SIG-M5 (cell line): ENCODE results near the gene NAXD.
"Not testable (repeated sequence)": the region's sequence is repeated elsewhere in the genome, so short reads cannot be mapped to it uniquely, and the experiment has no call there.

ENCODE experiments used
- DNase-seq: peaks from one replicate; lab custom pipeline; 2025; lab: John Stamatoyannopoulos, UW

Gene NAXD

GRCh38 chr13:110628952-110629701 lies 13.8 kb downstream of the NAXD start:
- DNase-seq, result no peak

GRCh38 chr13:110629735-110630134 lies 14.4 kb downstream of the NAXD start:
- DNase-seq, result no peak

- DNase-seq, result no peak
Measured at GRCh38 chr13:110630566-110631119, 15.3 kb downstream of the NAXD start.

- DNase-seq, result not testable (repeated sequence)
Measured at GRCh38 chr13:110632255-110632654, 16.9 kb downstream of the NAXD start.

GRCh38 chr13:110633776-110634175 lies 18.4 kb downstream of the NAXD start:
- DNase-seq, result no peak

- DNase-seq, result no peak
Measured at GRCh38 chr13:110634558-110634957, 19.2 kb downstream of the NAXD start.

- DNase-seq, result no peak
Measured at GRCh38 chr13:110635405-110636002, 20.2 kb downstream of the NAXD start.

- DNase-seq, result no peak
Measured at GRCh38 chr13:110636053-110636475, 20.7 kb downstream of the NAXD start.

GRCh38 chr13:110636701-110637201 lies 21.4 kb downstream of the NAXD start:
- no peak for DNase-seq

GRCh38 chr13:110637275-110637674 lies 21.9 kb downstream of the NAXD start:
- DNase-seq, result no peak

GRCh38 chr13:110637747-110638146 lies 22.4 kb downstream of the NAXD start:
- no peak for DNase-seq

- DNase-seq, result no peak
Measured at GRCh38 chr13:110638257-110638656, 22.9 kb downstream of the NAXD start.

- DNase-seq, result no peak
Measured at GRCh38 chr13:110638814-110639806, 23.8 kb downstream of the NAXD start.

- DNase-seq, result no peak
Measured at GRCh38 chr13:110639935-110640334, 24.6 kb downstream of the NAXD start.

GRCh38 chr13:110640591-110641029 lies 25.3 kb downstream of the NAXD start:
- no peak for DNase-seq

- DNase-seq, result no peak
Measured at GRCh38 chr13:110641055-110642015, 26.0 kb downstream of the NAXD start.

- DNase-seq, result no peak
Measured at GRCh38 chr13:110642291-110642981, 27.1 kb downstream of the NAXD start.

GRCh38 chr13:110643324-110643723 lies 28.0 kb downstream of the NAXD start:
- no peak for DNase-seq

GRCh38 chr13:110643768-110644421 lies 28.6 kb downstream of the NAXD start:
- DNase-seq, result no peak
